ENCODE results near the gene DNTT. TPM values are rescaled to one million over a fixed set of nuclear protein-coding genes. Genes with fewer than 3 reads are reported as not detected.

DNTT gene
- total and polyA plus RNA-seq, 7 donors, result not detected

- Histone ChIP-seq H3K9me3 (no peaks in the 10 kb centered on the region), H3K36me3 (no peaks in the 10 kb centered on the region), H3K4me1 (no peaks in the 10 kb centered on the region), H3K27me3 (peaks cover 0 to 6% (median 0%) of the 10 kb centered on the region in 3 donors), H3K27ac (no peak overlapping the region), H3K4me3 (no peak overlapping the region)
- no peak for TF ChIP-seq CTCF (IDR thresholded peaks at IDR 0.05)
- no peak for TF ChIP-seq POLR2AphosphoS5 (IDR thresholded peaks at IDR 0.05)
- no peak for TF ChIP-seq EP300 (IDR thresholded peaks at IDR 0.05)
- TF ChIP-seq POLR2A (IDR thresholded peaks at IDR 0.05), result no peak
- whole genome bisulfite sequencing, 2 donors, result 19 to 53% methylated on average over 4 of the region's 4 CpGs
- intact Hi-C loops (cut with DNase I), result no loop called here
- no peak for DNase-seq
These were observed 48.3 kb downstream of the DNTT start for GRCh38 chr10:96352582-96352981.

DNA sequence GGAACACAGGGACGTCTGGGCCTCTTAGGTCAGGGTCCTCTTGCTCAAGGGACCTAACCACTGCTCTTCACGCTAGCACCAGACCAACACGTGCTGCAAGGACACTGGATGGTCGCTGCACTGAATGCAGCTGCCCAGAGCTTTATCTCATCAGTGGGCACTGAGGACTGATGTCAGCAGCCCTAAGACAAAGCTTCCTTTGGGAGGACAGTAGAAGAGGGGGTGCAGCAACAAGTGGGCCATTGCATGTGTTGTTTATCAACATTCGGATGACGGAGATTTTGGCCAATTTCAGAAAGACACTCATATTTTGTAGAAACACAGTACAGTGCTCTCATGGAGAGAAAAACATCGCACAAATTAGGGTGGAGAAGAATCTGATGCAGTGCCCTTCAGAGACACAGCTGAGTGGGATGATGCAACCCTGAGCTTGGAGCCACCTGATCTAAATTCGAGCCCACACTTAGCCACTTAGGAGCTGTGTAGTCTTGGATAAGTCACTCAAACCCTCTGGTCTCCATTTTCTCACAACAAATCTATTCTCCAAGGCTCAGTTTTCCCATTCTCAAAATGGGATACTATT is 52.9 kb downstream of the DNTT start:
- no peaks in the 10 kb centered on the region for H3K4me1 ChIP-seq
- intact Hi-C loops (cut with DNase I), result no loop called here
- no peaks in the 10 kb centered on the region for H3K9me3 ChIP-seq
- peaks cover 0 to 6% (median 0%) of the 10 kb centered on the region in 3 donors for H3K27me3 ChIP-seq
- 81 to 87% methylated on average over 8 of the region's 8 CpGs for WGBS, 2 donors
- TF ChIP-seq POLR2A (IDR thresholded peaks at IDR 0.05) (no peak), POLR2AphosphoS5 (IDR thresholded peaks at IDR 0.05) (no peak), CTCF (IDR thresholded peaks at IDR 0.05) (no peak), EP300 (IDR thresholded peaks at IDR 0.05) (no peak)
- H3K36me3 ChIP-seq, result no peaks in the 10 kb centered on the region
- no peak overlapping the region for H3K27ac ChIP-seq
- no peak overlapping the region for H3K4me3 ChIP-seq
- DNase-seq, result no peak

GRCh38 chr10:96358851-96359540 is 54.8 kb downstream of the DNTT start, which contains the start of gene OPALIN:
Gene OPALIN (minus strand): TSS chr10:96359002. CDS start chr10:96358896, 106 bp downstream.
- H3K36me3 ChIP-seq, result no peaks in the 10 kb centered on the region
- TF ChIP-seq CTCF (IDR thresholded peaks at IDR 0.05), result no peak
- no peak for TF ChIP-seq POLR2A (IDR thresholded peaks at IDR 0.05)
- TF ChIP-seq POLR2AphosphoS5 (IDR thresholded peaks at IDR 0.05), result no peak
- no peak for TF ChIP-seq EP300 (IDR thresholded peaks at IDR 0.05)
- no peaks in the 10 kb centered on the region for H3K9me3 ChIP-seq
- H3K27me3 ChIP-seq, result peaks cover 0 to 2% (median 0%) of the 10 kb centered on the region in 3 donors
- no peak for DNase-seq
- no peak within 1 kb of the TSS for H3K27ac ChIP-seq
- intact Hi-C loops (cut with DNase I), result no loop called here
- WGBS, 2 donors, result 83 to 87% methylated on average over 7 of the region's 7 CpGs
- no peaks in the 10 kb centered on the region for H3K4me1 ChIP-seq
- no peak within 1 kb of the TSS for H3K4me3 ChIP-seq

DNA sequence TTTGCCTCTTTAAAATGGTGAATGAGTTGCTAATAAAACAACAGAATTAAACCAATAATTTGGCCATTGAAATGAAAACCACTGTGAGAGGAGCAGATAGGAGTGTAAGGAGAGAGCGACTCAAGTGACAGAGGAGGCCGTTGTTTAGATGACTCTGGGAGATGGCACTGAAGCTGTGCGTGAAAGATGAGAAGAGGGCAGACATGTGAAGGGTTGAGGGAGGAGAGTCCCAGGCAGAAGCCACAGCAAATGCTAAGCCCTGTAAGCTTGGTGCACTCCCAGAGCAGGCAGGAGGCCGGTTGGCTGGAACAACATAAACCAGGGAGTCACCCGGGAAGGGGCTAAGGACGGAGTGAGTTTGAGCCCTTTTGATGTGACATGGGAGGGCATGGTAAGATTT is 55.4 kb downstream of the DNTT start:
- H3K4me3 ChIP-seq, result no peak overlapping the region
- no peaks in the 10 kb centered on the region for H3K4me1 ChIP-seq
- no peaks in the 10 kb centered on the region for H3K36me3 ChIP-seq
- no peaks in the 10 kb centered on the region for H3K9me3 ChIP-seq
- H3K27ac ChIP-seq, result no peak overlapping the region
- TF ChIP-seq EP300 (IDR thresholded peaks at IDR 0.05), result no peak
- TF ChIP-seq CTCF (IDR thresholded peaks at IDR 0.05), result no peak
- TF ChIP-seq POLR2AphosphoS5 (IDR thresholded peaks at IDR 0.05), result no peak
- TF ChIP-seq POLR2A (IDR thresholded peaks at IDR 0.05), result no peak
- WGBS, 2 donors, result 86 to 92% methylated on average over 6 of the region's 6 CpGs
- no peak for DNase-seq
- H3K27me3 ChIP-seq, result no peaks in the 10 kb centered on the region
- intact Hi-C loops (cut with DNase I), result no loop called here

Data from sigmoid colon (tissue), 7 donors.